ENCODE data around the gene ANKRD63. TPM values are rescaled to one million over a fixed set of nuclear protein-coding genes. Genes with fewer than 3 reads are reported as not detected.

Gene ANKRD63
- total and polyA plus RNA-seq, 4 donors: not detected

GRCh38 chr15:40297356-40297755 is 14.5 kb upstream of the ANKRD63 start (continued):
- no peak for TF ChIP-seq MAX (IDR thresholded peaks at IDR 0.05)

- TF ChIP-seq TAF1 (conservative IDR thresholded peaks at IDR 0.05) (no peak), GABPA (IDR thresholded peaks at IDR 0.05 in 1 of 2, conservative IDR thresholded peaks at IDR 0.05 in 1 of 2) (no peak), MAX (IDR thresholded peaks at IDR 0.05) (no peak), EGR1 (IDR thresholded peaks at IDR 0.05; ENCODE audit: low read depth in 2 of 2) (no peak), CTCF (IDR thresholded peaks at IDR 0.05; ENCODE audit: low read depth, low read length, missing input control) (no peak), JUND (IDR thresholded peaks at IDR 0.05) (no peak), ZBTB33 (IDR thresholded peaks at IDR 0.05) (no peak), FOXA1 (IDR thresholded peaks at IDR 0.05) (no peak), NR2F2 (IDR thresholded peaks at IDR 0.05) (no peak), ATF3 (IDR thresholded peaks at IDR 0.05) (no peak), HNF4A (conservative IDR thresholded peaks at IDR 0.05) (no peak), RXRA (IDR thresholded peaks at IDR 0.05) (no peak), YY1 (IDR thresholded peaks at IDR 0.05) (no peak), REST (IDR thresholded peaks at IDR 0.05) (no peak), SP1 (IDR thresholded peaks at IDR 0.05) (no peak), HNF4G (IDR thresholded peaks at IDR 0.05) (no peak)
- Histone ChIP-seq H3K9me3 (ENCODE audit: control insufficient read depth in 4 of 4, low read length in 3 of 4) (peaks cover 0 to 4% (median 0%) of the 10 kb centered on the region in 4 donors), H3K27ac (ENCODE audit: low read depth in 1 of 2, low read length in 2 of 2) (no peak overlapping the region), H3K9ac (ENCODE audit: low read depth in 1 of 2, low read length in 2 of 2) (no peak overlapping the region), H3K27me3 (ENCODE audit: control insufficient read depth in 4 of 4, insufficient read depth in 4 of 4, low read length in 3 of 4) (no peaks in the 10 kb centered on the region), H3K36me3 (ENCODE audit: control insufficient read depth in 4 of 4, insufficient read depth in 3 of 4, low read depth in 1 of 4, low read length in 3 of 4) (peaks cover 0 to 2% (median 0%) of the 10 kb centered on the region in 4 donors), H3K4me1 (ENCODE audit: control insufficient read depth in 4 of 4, insufficient read depth in 4 of 4, low read length in 3 of 4) (no peaks in the 10 kb centered on the region), H3K4me3 (ENCODE audit: low read depth in 1 of 3, low read length in 3 of 3) (no peak overlapping the region)
- 90% methylated on average over 5 of the region's 5 CpGs for WGBS
- no peak for DNase-seq (ENCODE audit: low spot score)
Measured at GRCh38 chr15:40296561-40297230, 13.8 kb upstream of the ANKRD63 start.
